Neural progenitor cell (in vitro differentiated cells): ENCODE data around the gene CCDC74A. TPM values are rescaled to one million over a fixed set of nuclear protein-coding genes. Genes with fewer than 3 reads are reported as not detected.
"Not testable (repeated sequence)": the region's sequence is repeated elsewhere in the genome, so short reads cannot be mapped to it uniquely, and the experiment has no call there.

Experiments used
- DNase-seq: peaks from one replicate; pipeline ENCODE4 v3.0.0-alpha.2; 2016; ENCODE audit warnings: low spot score
- H2AFZ ChIP-seq: fragments of 200-600 bp; sonication (generic); replicated peaks from 2 replicates; pipeline ENCODE4 v1.6.1; 2016; ENCODE audit warnings: antibody characterized with exemption
- H3F3A ChIP-seq: fragments of 200-600 bp; sonication (generic); 2 replicates; pipeline ENCODE4 v1.6.1; 2016; ENCODE audit warnings: antibody characterized with exemption, low read depth
- H3K27ac ChIP-seq: fragments of 200-600 bp; sonication (generic); 2 replicates; pipeline ENCODE4 v1.5.1; 2016; ENCODE audit warnings: mild to moderate bottlenecking
- H3K27me3 ChIP-seq: fragments of 200-600 bp; sonication (generic); 2 replicates; pipeline ENCODE4 v1.6.1; 2016; ENCODE audit warnings: mild to moderate bottlenecking, moderate library complexity
- H3K36me3 ChIP-seq: fragments of 200-600 bp; sonication (generic); 2 replicates; pipeline ENCODE4 v1.5.1; 2016
- H3K4me1 ChIP-seq: fragments of 200-600 bp; sonication (generic); 2 replicates; pipeline ENCODE4 v1.6.1; 2016; ENCODE audit warnings: mixed run types
- H3K4me2 ChIP-seq: fragments of 200-600 bp; sonication (generic); 2 replicates; pipeline ENCODE4 v1.6.1; 2016
- H3K4me3 ChIP-seq: fragments of 200-600 bp; sonication (generic); 2 replicates; pipeline ENCODE4 v1.5.1; 2016
- H3K79me2 ChIP-seq: fragments of 200-600 bp; sonication (generic); 2 replicates; pipeline ENCODE4 v1.6.1; 2016; ENCODE audit warnings: low read depth
- H3K9ac ChIP-seq: fragments of 200-600 bp; sonication (generic); 2 replicates; pipeline ENCODE4 v1.6.1; 2016
- H3K9me3 ChIP-seq: fragments of 200-600 bp; sonication (generic); 2 replicates; pipeline ENCODE4 v1.5.1; 2016; ENCODE audit warnings: low read depth
- H4K20me1 ChIP-seq: fragments of 200-600 bp; sonication (generic); 2 replicates; pipeline ENCODE4 v1.6.1; 2016; ENCODE audit warnings: low read depth
- H3K27ac Mint-ChIP-seq: 3 replicates; pipeline ENCODE4 v1.8.0; 2021; ENCODE audit warnings: mixed read lengths
- H3K27me3 Mint-ChIP-seq: 2 replicates; pipeline ENCODE4 v1.8.0; 2022; ENCODE audit warnings: low read depth, mild to moderate bottlenecking, inconsistent platforms, moderate library complexity, mixed read lengths; ENCODE audit not compliant: insufficient read depth
- H3K36me3 Mint-ChIP-seq: 3 replicates; pipeline ENCODE4 v1.8.0; 2021; ENCODE audit warnings: mixed read lengths
- H3K4me1 Mint-ChIP-seq: 3 replicates; pipeline ENCODE4 v1.8.0; 2021; ENCODE audit warnings: mixed read lengths
- H3K4me3 Mint-ChIP-seq: 3 replicates; pipeline ENCODE4 v1.8.0; 2021; ENCODE audit warnings: mild to moderate bottlenecking, moderate library complexity, mixed read lengths
- H3K9me3 Mint-ChIP-seq: 3 replicates; pipeline ENCODE4 v1.8.0; 2020; ENCODE audit warnings: mixed read lengths
- EZH2 ChIP-seq: fragments of 200-600 bp; sonication (generic); IDR thresholded peaks from 2 replicates; pipeline ENCODE4 v1.6.1; 2017; ENCODE audit warnings: antibody characterized with exemption, mild to moderate bottlenecking, moderate library complexity
- EZH2phosphoT487 ChIP-seq: fragments of 200-600 bp; sonication (generic); IDR thresholded peaks from 2 replicates; pipeline ENCODE4 v1.6.1; 2017; ENCODE audit warnings: antibody characterized with exemption
- total RNA-seq: library from RNA; depleted of rRNA; stranded (reverse); fragments of >200 nt; gene quantifications from 2 replicates; pipeline ENCODE4 v1.2.3, GENCODE V29; 2015; ENCODE audit warnings: low replicate concordance
- TF ChIP-seq, protein P1 (sequence below): fragments of 200-600 bp; sonication (generic); IDR thresholded peaks from 2 replicates; pipeline ENCODE4 v1.5.1; 2017; ENCODE audit warnings: antibody characterized with exemption, mild to moderate bottlenecking

Gene CCDC74A
- total RNA-seq, 1 donor from 2014 or later: 25.6 TPM

DNA sequence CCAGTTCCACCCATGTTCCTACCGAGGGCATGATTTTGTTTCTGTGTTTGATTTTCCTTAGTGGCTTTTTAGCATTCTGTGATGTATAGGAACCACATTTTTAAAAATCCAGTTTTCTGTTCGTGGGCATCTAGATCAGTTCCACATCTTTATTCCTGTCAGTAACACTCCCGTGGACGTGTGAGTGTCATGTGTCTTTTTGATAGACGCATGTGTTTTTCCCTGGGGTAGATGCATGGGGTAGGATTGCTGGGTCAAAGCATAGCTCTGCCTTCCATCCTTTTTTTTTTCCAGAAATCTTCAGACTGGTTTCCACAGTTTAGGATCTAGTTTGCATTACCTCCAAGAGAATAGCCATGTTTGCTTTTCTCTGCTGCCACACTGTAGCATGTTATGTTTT is 38.7 kb downstream of the CCDC74A start:
- no peaks in the 10 kb centered on the region for H3F3A ChIP-seq
- DNase-seq: no peak
- Mint-ChIP-seq H3K9me3 (no peaks in the 10 kb centered on the region), H3K27ac (no peak overlapping the region), H3K36me3 (no peaks in the 10 kb centered on the region), H3K4me1 (no peaks in the 10 kb centered on the region), H3K4me3 (no peak overlapping the region), H3K27me3 (peaks cover 2% of the 10 kb centered on the region)
- no peak overlapping the region for H3K27ac ChIP-seq
- no peaks in the 10 kb centered on the region for H3K9me3 ChIP-seq
- no peak overlapping the region for H3K9ac ChIP-seq
- no peak overlapping the region for H2AFZ ChIP-seq
- no peaks in the 10 kb centered on the region for H3K4me1 ChIP-seq
- no peak overlapping the region for H3K4me3 ChIP-seq
- H3K79me2 ChIP-seq: no peaks in the 10 kb centered on the region
- H3K36me3 ChIP-seq: no peaks in the 10 kb centered on the region
- no peak overlapping the region for H3K4me2 ChIP-seq
- H3K27me3 ChIP-seq: no peaks in the 10 kb centered on the region
- TF ChIP-seq, protein P1, sequence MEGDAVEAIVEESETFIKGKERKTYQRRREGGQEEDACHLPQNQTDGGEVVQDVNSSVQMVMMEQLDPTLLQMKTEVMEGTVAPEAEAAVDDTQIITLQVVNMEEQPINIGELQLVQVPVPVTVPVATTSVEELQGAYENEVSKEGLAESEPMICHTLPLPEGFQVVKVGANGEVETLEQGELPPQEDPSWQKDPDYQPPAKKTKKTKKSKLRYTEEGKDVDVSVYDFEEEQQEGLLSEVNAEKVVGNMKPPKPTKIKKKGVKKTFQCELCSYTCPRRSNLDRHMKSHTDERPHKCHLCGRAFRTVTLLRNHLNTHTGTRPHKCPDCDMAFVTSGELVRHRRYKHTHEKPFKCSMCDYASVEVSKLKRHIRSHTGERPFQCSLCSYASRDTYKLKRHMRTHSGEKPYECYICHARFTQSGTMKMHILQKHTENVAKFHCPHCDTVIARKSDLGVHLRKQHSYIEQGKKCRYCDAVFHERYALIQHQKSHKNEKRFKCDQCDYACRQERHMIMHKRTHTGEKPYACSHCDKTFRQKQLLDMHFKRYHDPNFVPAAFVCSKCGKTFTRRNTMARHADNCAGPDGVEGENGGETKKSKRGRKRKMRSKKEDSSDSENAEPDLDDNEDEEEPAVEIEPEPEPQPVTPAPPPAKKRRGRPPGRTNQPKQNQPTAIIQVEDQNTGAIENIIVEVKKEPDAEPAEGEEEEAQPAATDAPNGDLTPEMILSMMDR: no peak
- TF ChIP-seq EZH2 (no peak), EZH2phosphoT487 (no peak)
- no peaks in the 10 kb centered on the region for H4K20me1 ChIP-seq

DNA sequence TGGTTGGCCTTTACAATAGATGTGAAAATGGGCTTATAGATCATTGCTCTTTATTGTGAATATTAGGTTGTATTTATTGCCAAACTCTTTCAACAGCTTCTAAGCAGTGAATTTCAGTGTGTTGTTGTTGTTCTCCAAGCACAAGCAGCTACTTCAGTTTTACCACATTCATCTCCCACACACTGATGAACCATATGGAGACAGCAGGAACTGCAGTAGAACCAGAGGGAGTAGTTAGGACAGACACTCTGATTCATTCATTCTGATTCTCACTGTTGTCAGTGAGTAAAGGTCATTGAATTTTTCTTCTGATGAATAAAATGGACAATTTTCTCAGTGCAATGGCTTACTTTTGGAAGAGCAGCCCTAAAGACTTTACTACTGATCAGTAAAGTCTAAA is 40.2 kb downstream of the CCDC74A start:
- TF ChIP-seq EZH2 (no peak), EZH2phosphoT487 (no peak)
- TF ChIP-seq, protein P1: no peak
- Histone ChIP-seq H3K79me2 (no peaks in the 10 kb centered on the region), H2AFZ (no peak overlapping the region), H3K27ac (no peak overlapping the region), H3K4me1 (no peaks in the 10 kb centered on the region), H3K4me3 (no peak overlapping the region), H4K20me1 (no peaks in the 10 kb centered on the region), H3K4me2 (no peak overlapping the region), H3K9ac (no peak overlapping the region), H3F3A (no peaks in the 10 kb centered on the region), H3K27me3 (no peaks in the 10 kb centered on the region), H3K36me3 (no peaks in the 10 kb centered on the region), H3K9me3 (no peaks in the 10 kb centered on the region)
- Mint-ChIP-seq H3K27ac (no peak overlapping the region), H3K9me3 (no peaks in the 10 kb centered on the region), H3K36me3 (no peaks in the 10 kb centered on the region), H3K4me1 (no peaks in the 10 kb centered on the region), H3K27me3 (peaks cover 2% of the 10 kb centered on the region), H3K4me3 (no peak overlapping the region)
- no peak for DNase-seq

DNA sequence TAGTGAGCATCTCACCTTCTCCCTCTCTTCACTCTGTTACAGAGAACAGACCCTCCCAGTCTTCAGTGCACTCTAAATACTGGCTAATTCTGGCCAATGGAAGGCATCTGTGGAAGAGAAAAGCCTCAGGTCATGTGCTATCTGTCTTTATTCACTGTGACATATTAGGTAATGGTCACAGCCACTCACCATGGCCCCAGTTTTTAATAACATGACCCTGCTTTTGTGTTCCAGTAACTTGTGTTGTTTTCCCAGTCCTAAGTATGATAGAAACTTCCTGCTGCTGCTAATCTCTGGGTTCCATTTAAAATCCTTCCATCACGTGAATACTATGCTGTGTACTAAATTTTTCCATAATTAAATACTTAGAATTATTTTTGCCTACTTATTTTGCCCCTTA is 40.7 kb downstream of the CCDC74A start:
- not testable (repeated sequence) for DNase-seq, H3K4me3 ChIP-seq, H3K9ac ChIP-seq, H3K36me3 Mint-ChIP-seq, H3K27me3 ChIP-seq, H3K36me3 ChIP-seq, H3K9me3 ChIP-seq, H3K27ac Mint-ChIP-seq, H3K4me2 ChIP-seq, H3K27ac ChIP-seq, H3K79me2 ChIP-seq, H3F3A ChIP-seq, H3K4me1 ChIP-seq, H3K27me3 Mint-ChIP-seq, H3K4me1 Mint-ChIP-seq, H2AFZ ChIP-seq, H3K4me3 Mint-ChIP-seq, H4K20me1 ChIP-seq, H3K9me3 Mint-ChIP-seq

DNA sequence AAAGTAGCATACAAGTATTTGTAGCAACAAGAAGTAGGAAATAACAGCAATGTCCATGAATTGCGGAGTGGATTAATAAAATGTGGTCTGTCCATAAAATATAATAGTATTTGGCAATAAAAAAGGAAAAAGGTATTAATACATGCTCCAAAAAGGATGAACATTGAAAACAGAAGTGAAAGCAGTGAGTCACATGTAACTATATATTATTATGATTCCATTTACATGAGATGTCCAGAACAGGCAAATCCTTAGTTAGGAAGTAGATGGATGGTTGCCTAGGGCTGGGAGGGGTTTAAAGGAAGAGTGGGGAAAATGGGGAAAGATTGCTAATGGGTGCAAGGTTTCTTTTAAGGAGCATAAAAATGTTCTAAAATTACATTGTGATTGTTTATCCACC is 44.5 kb downstream of the CCDC74A start:
- Histone ChIP-seq H3K4me1 (no peaks in the 10 kb centered on the region), H3K27ac (no peak overlapping the region), H3K36me3 (no peaks in the 10 kb centered on the region), H3K9me3 (no peaks in the 10 kb centered on the region), H4K20me1 (no peaks in the 10 kb centered on the region), H2AFZ (no peak overlapping the region), H3K4me2 (no peak overlapping the region), H3K27me3 (no peaks in the 10 kb centered on the region), H3F3A (no peaks in the 10 kb centered on the region), H3K4me3 (no peak overlapping the region), H3K79me2 (no peaks in the 10 kb centered on the region), H3K9ac (no peak overlapping the region)
- Mint-ChIP-seq H3K36me3 (no peaks in the 10 kb centered on the region), H3K9me3 (no peaks in the 10 kb centered on the region), H3K4me1 (no peaks in the 10 kb centered on the region), H3K4me3 (no peak overlapping the region), H3K27me3 (peaks cover 2% of the 10 kb centered on the region), H3K27ac (no peak overlapping the region)
- DNase-seq: no peak
- TF ChIP-seq, protein P1: no peak
- no peak for TF ChIP-seq EZH2
- TF ChIP-seq EZH2phosphoT487: no peak
